Chondrocyte (in vitro differentiated cells): ENCODE results near the gene KIF6. TPM values are rescaled to one million over a fixed set of nuclear protein-coding genes. Genes with fewer than 3 reads are reported as not detected.

ENCODE experiments used
- DNase-seq: peaks from one replicate; pipeline ENCODE4 v3.0.0; 2021; ENCODE audit warnings: mixed read lengths, low spot score
- H3K27ac Mint-ChIP-seq: one replicate; pipeline ENCODE4 v1.8.0; 2021; ENCODE audit warnings: mild to moderate bottlenecking, moderate library complexity, mixed read lengths; ENCODE audit not compliant: unreplicated experiment
- H3K27me3 Mint-ChIP-seq: 2 replicates; pipeline ENCODE4 v1.8.0; 2021; ENCODE audit warnings: low read depth, mixed read lengths
- H3K36me3 Mint-ChIP-seq: 2 replicates; pipeline ENCODE4 v1.8.0; 2021; ENCODE audit warnings: low read depth, mixed read lengths
- H3K4me1 Mint-ChIP-seq: 2 replicates; pipeline ENCODE4 v1.8.0; 2021; ENCODE audit warnings: low read depth, mild to moderate bottlenecking, mixed read lengths
- H3K4me3 Mint-ChIP-seq: one replicate; pipeline ENCODE4 v1.8.0; 2021; ENCODE audit warnings: mild to moderate bottlenecking, moderate library complexity, mixed read lengths; ENCODE audit not compliant: unreplicated experiment
- H3K9me3 Mint-ChIP-seq: 2 replicates; pipeline ENCODE4 v1.8.0; 2021; ENCODE audit warnings: low read depth, mixed read lengths
- CTCF ChIP-seq: fragments of 200-600 bp; sonication (generic); IDR thresholded peaks from 2 replicates; pipeline ENCODE4 v1.5.0; 2021; ENCODE audit warnings: antibody characterized with exemption, mild to moderate bottlenecking, moderate library complexity
- total RNA-seq: library from RNA; stranded (reverse); gene quantifications from 3 replicates; pipeline ENCODE4 v1.2.1, GENCODE V29; 2021

Gene KIF6
- total RNA-seq, 1 donor from 2014 or later, result 0.62 TPM

- no peak overlapping the region for H3K4me3 Mint-ChIP-seq
- no peak for TF ChIP-seq CTCF
- no peaks in the 10 kb centered on the region for H3K9me3 Mint-ChIP-seq
- H3K27ac Mint-ChIP-seq, result peak overlapping the region; percentile 50
- H3K36me3 Mint-ChIP-seq, result no peaks in the 10 kb centered on the region
- no peak for DNase-seq
- peaks cover 17% of the 10 kb centered on the region for H3K4me1 Mint-ChIP-seq
- no peaks in the 10 kb centered on the region for H3K27me3 Mint-ChIP-seq
Observed at GRCh38 chr6:39610221-39610620, 115.0 kb downstream of the KIF6 start.

- no peak for DNase-seq
- TF ChIP-seq CTCF, result no peak
- no peaks in the 10 kb centered on the region for H3K27me3 Mint-ChIP-seq
- H3K4me3 Mint-ChIP-seq, result no peak overlapping the region
- peaks cover 13% of the 10 kb centered on the region for H3K4me1 Mint-ChIP-seq
- H3K27ac Mint-ChIP-seq, result no peak overlapping the region
- no peaks in the 10 kb centered on the region for H3K9me3 Mint-ChIP-seq
- no peaks in the 10 kb centered on the region for H3K36me3 Mint-ChIP-seq
Observed at GRCh38 chr6:39608652-39609345, 116.4 kb downstream of the KIF6 start.

- no peak overlapping the region for H3K4me3 Mint-ChIP-seq
- no peaks in the 10 kb centered on the region for H3K27me3 Mint-ChIP-seq
- no peak for TF ChIP-seq CTCF
- no peak for DNase-seq
- no peak overlapping the region for H3K27ac Mint-ChIP-seq
- H3K36me3 Mint-ChIP-seq, result peaks cover 6% of the 10 kb centered on the region
- peaks cover 29% of the 10 kb centered on the region for H3K4me1 Mint-ChIP-seq
- H3K9me3 Mint-ChIP-seq, result peaks cover 20% of the 10 kb centered on the region
Observed at GRCh38 chr6:39602601-39603519, 122.3 kb downstream of the KIF6 start.

- Mint-ChIP-seq H3K36me3 (peaks cover 6% of the 10 kb centered on the region), H3K27me3 (no peaks in the 10 kb centered on the region), H3K9me3 (peaks cover 24% of the 10 kb centered on the region), H3K27ac (no peak overlapping the region), H3K4me1 (peaks cover 29% of the 10 kb centered on the region), H3K4me3 (no peak overlapping the region)
- no peak for DNase-seq
- no peak for TF ChIP-seq CTCF
Observed at GRCh38 chr6:39599973-39600372, 125.2 kb downstream of the KIF6 start.

GRCh38 chr6:39599341-39599740 lies 125.9 kb downstream of the KIF6 start:
- H3K36me3 Mint-ChIP-seq, result peaks cover 6% of the 10 kb centered on the region
- H3K4me3 Mint-ChIP-seq, result no peak overlapping the region
- peak overlapping the region; percentile 65 for H3K27ac Mint-ChIP-seq
- H3K4me1 Mint-ChIP-seq, result peaks cover 31% of the 10 kb centered on the region
- peaks cover 24% of the 10 kb centered on the region for H3K9me3 Mint-ChIP-seq
- no peak for DNase-seq
- H3K27me3 Mint-ChIP-seq, result no peaks in the 10 kb centered on the region
- no peak for TF ChIP-seq CTCF
